22Rv1 (cell line): ENCODE results near the gene GDF15.
"Not testable (repeated sequence)": the region's sequence is repeated elsewhere in the genome, so short reads cannot be mapped to it uniquely, and the experiment has no call there.

Experiments
- ZFX ChIP-seq: fragments of 450-650 bp; IDR thresholded peaks from 2 replicates; pipeline ENCODE4 v1.6.1; 2017; ENCODE audit warnings: antibody characterized with exemption, borderline replicate concordance
- TF ChIP-seq, protein P1 (sequence below): fragments of 450-650 bp; IDR thresholded peaks from 2 replicates; pipeline ENCODE4 v1.5.1; 2017; ENCODE audit warnings: mild to moderate bottlenecking

DNA sequence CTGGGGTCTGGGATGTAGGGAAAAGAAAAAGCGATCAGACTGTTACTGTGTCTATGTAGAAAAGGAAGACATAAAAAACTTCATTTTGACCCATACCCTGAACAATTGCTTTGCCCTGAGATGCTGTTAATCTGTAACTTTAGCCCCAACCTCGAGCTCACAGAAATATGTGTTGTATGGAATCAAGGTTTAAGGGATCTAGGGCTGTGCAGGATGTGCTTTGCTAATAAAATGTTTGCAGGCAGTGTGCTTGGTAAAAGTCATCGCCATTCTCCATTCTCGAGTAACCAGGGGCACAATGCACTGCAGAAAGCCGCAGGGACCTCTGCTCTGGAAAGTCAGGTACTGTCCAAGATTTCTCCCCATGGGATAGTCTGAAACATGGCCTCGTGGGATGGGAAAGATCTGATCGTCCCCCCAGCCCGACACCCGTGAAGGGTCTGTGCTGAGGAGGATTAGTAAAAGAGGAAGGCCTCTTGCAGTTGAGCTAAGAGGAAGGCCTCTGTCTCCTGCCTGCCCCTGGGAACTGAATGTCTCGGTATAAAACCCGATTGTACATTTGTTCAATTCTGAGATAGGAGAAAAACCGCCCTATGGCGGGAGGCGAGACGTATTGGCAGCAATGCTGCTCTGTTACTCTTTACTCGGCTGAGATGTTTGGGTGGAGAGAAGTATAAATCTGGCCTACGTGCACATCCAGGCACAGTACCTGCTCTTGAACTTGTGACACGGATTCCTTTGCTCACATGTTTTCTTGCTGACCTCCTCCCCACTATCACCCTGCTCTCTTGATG lies 16.7 kb downstream of the GDF15 start:
- TF ChIP-seq, protein P1, sequence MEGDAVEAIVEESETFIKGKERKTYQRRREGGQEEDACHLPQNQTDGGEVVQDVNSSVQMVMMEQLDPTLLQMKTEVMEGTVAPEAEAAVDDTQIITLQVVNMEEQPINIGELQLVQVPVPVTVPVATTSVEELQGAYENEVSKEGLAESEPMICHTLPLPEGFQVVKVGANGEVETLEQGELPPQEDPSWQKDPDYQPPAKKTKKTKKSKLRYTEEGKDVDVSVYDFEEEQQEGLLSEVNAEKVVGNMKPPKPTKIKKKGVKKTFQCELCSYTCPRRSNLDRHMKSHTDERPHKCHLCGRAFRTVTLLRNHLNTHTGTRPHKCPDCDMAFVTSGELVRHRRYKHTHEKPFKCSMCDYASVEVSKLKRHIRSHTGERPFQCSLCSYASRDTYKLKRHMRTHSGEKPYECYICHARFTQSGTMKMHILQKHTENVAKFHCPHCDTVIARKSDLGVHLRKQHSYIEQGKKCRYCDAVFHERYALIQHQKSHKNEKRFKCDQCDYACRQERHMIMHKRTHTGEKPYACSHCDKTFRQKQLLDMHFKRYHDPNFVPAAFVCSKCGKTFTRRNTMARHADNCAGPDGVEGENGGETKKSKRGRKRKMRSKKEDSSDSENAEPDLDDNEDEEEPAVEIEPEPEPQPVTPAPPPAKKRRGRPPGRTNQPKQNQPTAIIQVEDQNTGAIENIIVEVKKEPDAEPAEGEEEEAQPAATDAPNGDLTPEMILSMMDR = not testable (repeated sequence)
- not testable (repeated sequence) for TF ChIP-seq ZFX
